Breast epithelium (tissue), 3 donors: Measurements from ENCODE around the gene CDH2.

Experiments
- CTCF ChIP-seq, 3 donors: fragments of 450-650 bp; IDR thresholded peaks; one replicate each; pipeline ENCODE4 v1.5.1; 2016 to 2017; ENCODE audit warnings: antibody characterized with exemption in 3 of 3, mild to moderate bottlenecking in 3 of 3, moderate library complexity in 3 of 3
- POLR2A ChIP-seq: fragments of 450-650 bp; IDR thresholded peaks from one replicate; pipeline ENCODE4 v1.6.1; 2016; ENCODE audit warnings: antibody characterized with exemption, mild to moderate bottlenecking, moderate library complexity

GRCh38 chr18:27901424-27902226, 275.3 kb downstream of the CDH2 start:
- TF ChIP-seq CTCF (IDR thresholded peaks at IDR 0.05) (no peak), POLR2A (no peak)
